HG03025 (cell line): ENCODE measurements around the gene DYNC1I2.

ENCODE experiments used
- ATAC-seq: cut with Tn5 transposase; IDR thresholded peaks from one replicate; pipeline ENCODE4 v1.9.1; 2021; ENCODE audit warnings: mild to moderate bottlenecking, moderate library complexity; ENCODE audit not compliant: unreplicated experiment, low FRiP score

The DYNC1I2 gene

GRCh38 chr2:171687287-171688128 lies at the start of gene DYNC1I2:
DYNC1I2 (plus strand) TSS chr2:171687469; CDS start chr2:171690156, 2,687 bp downstream.
- peak; percentile 94 for ATAC-seq

- ATAC-seq: no peak
These were observed 35.4 kb upstream of the DYNC1I2 start for GRCh38 chr2:171651667-171652415.

GRCh38 chr2:171652416-171652785 lies 34.9 kb upstream of the DYNC1I2 start:
- no peak for ATAC-seq

GRCh38 chr2:171655586-171655985 lies 31.7 kb upstream of the DYNC1I2 start:
- no peak for ATAC-seq

- no peak for ATAC-seq
These were observed 20.2 kb upstream of the DYNC1I2 start for GRCh38 chr2:171667041-171667440.

- no peak for ATAC-seq
These were observed 19.1 kb upstream of the DYNC1I2 start for GRCh38 chr2:171668183-171668582.

GRCh38 chr2:171669121-171669520 lies 18.1 kb upstream of the DYNC1I2 start:
- ATAC-seq: no peak

- no peak for ATAC-seq
These were observed 16.6 kb upstream of the DYNC1I2 start for GRCh38 chr2:171670655-171671054.

GRCh38 chr2:171671867-171672266 lies 15.4 kb upstream of the DYNC1I2 start:
- no peak for ATAC-seq

- ATAC-seq: no peak
These were observed 13.4 kb upstream of the DYNC1I2 start for GRCh38 chr2:171673905-171674304.

- ATAC-seq: no peak
These were observed 11.4 kb upstream of the DYNC1I2 start for GRCh38 chr2:171675810-171676345.

GRCh38 chr2:171678619-171679018 lies 8.7 kb upstream of the DYNC1I2 start:
- ATAC-seq: no peak

- no peak for ATAC-seq
These were observed 828 bp downstream of the DYNC1I2 start for GRCh38 chr2:171688129-171688465.

- ATAC-seq: no peak
These were observed 5.1 kb downstream of the DYNC1I2 start for GRCh38 chr2:171692331-171692730.

- ATAC-seq: no peak
These were observed 15.7 kb downstream of the DYNC1I2 start for GRCh38 chr2:171702781-171703556.

GRCh38 chr2:171703574-171704347 lies 16.5 kb downstream of the DYNC1I2 start:
- ATAC-seq: no peak

- ATAC-seq: no peak
These were observed 19.0 kb downstream of the DYNC1I2 start for GRCh38 chr2:171706152-171706803.

GRCh38 chr2:171707752-171708151 lies 20.5 kb downstream of the DYNC1I2 start:
- no peak for ATAC-seq

GRCh38 chr2:171709011-171709685 lies 21.9 kb downstream of the DYNC1I2 start:
- ATAC-seq: no peak
